K562 (cell line): Measurements from ENCODE around the gene ZDHHC22. TPM values are rescaled to one million over a fixed set of nuclear protein-coding genes. Genes with fewer than 3 reads are reported as not detected.

Experiments
- ARID1B ChIP-seq: fragments of 450-650 bp; IDR thresholded peaks from 2 replicates; pipeline ENCODE4 v1.6.1; 2016; ENCODE audit warnings: antibody characterized with exemption, mild to moderate bottlenecking, inconsistent platforms
- CHD2 ChIP-seq: IDR thresholded peaks from 2 replicates; pipeline ENCODE4 v1.6.1; 2011; ENCODE audit warnings: low read depth, low read length
- CSDE1 ChIP-seq, 2 experiments: fragments of 450-650 bp; IDR thresholded peaks; 2 replicates each; pipeline ENCODE4 v1.6.1; 2016; ENCODE audit warnings: mild to moderate bottlenecking in 1 of 2
- DPF2 ChIP-seq: fragments of 450-650 bp; IDR thresholded peaks from 2 replicates; pipeline ENCODE4 v1.6.1; 2016
- ELK1 ChIP-seq: sonication (generic); formaldehyde crosslinking; IDR thresholded peaks from 2 replicates; pipeline ENCODE4 v1.8.1; 2022; ENCODE audit warnings: missing genetic modification reagents
- FOXP4 ChIP-seq: sonication (generic); formaldehyde crosslinking; IDR thresholded peaks from 2 replicates; pipeline ENCODE4 v1.8.0; 2022; ENCODE audit warnings: mild to moderate bottlenecking, missing genetic modification reagents, borderline replicate concordance
- GMEB1 ChIP-seq: fragments of 250-450 bp; sonication (Bioruptor Pico); IDR thresholded peaks from 2 replicates; pipeline ENCODE4 v1.4.0; 2020; ENCODE audit warnings: mild to moderate bottlenecking
- GTF2A2 ChIP-seq: IDR thresholded peaks from 2 replicates; pipeline ENCODE4 v1.6.1; 2016; ENCODE audit warnings: mild to moderate bottlenecking, missing genetic modification characterization, missing compliant biosample characterization
- GTF2F1 ChIP-seq: IDR thresholded peaks from 2 replicates; pipeline ENCODE4 v1.6.1; 2011; ENCODE audit warnings: low read depth, low read length, improper control_type of control experiment
- HDGF ChIP-seq: fragments of 450-650 bp; IDR thresholded peaks from 2 replicates; pipeline ENCODE4 v1.6.1; 2016
- HNRNPUL1 ChIP-seq: fragments of 200-400 bp; formaldehyde crosslinking; IDR thresholded peaks from 2 replicates; pipeline ENCODE4 v1.6.1; 2017; ENCODE audit warnings: low read length
- ILF3 ChIP-seq: fragments of 450-650 bp; IDR thresholded peaks from 2 replicates; pipeline ENCODE4 v1.6.1; 2018; ENCODE audit warnings: antibody characterized with exemption, mild to moderate bottlenecking, moderate library complexity, borderline replicate concordance
- MYNN ChIP-seq, 2 experiments: sonication (generic); formaldehyde crosslinking in 1 of 2; IDR thresholded peaks; 2 replicates each; pipeline versions ENCODE4 v1.5.0 to v1.6.1; 2016 to 2020; ENCODE audit warnings: antibody characterized with exemption in 1 of 2, missing genetic modification reagents in 1 of 2
- NFE2 ChIP-seq: IDR thresholded peaks from 2 replicates; pipeline ENCODE4 v1.6.1; 2014; ENCODE audit warnings: antibody characterized with exemption, low read depth
- POLR2AphosphoS2 ChIP-seq: IDR thresholded peaks from 2 replicates; pipeline ENCODE4 v1.6.1; 2012; ENCODE audit warnings: low read length, improper control_type of control experiment
- POLR3G ChIP-seq: IDR thresholded peaks from 2 replicates; pipeline ENCODE4 v1.6.1; 2011; ENCODE audit not compliant: insufficient read length, insufficient replicate concordance; ENCODE audit errors: extremely low read depth
- PTBP1 ChIP-seq: fragments of 200-400 bp; formaldehyde crosslinking; IDR thresholded peaks from 2 replicates; pipeline ENCODE4 v1.6.1; 2017; ENCODE audit warnings: low read depth, low read length
- THRAP3 ChIP-seq: fragments of 450-650 bp; IDR thresholded peaks from 2 replicates; pipeline ENCODE4 v1.6.1; 2016; ENCODE audit warnings: mild to moderate bottlenecking, inconsistent platforms, borderline replicate concordance
- UBTF ChIP-seq, 2 experiments: IDR thresholded peaks; 2 replicates each; pipeline ENCODE4 v1.6.1; 2012; ENCODE audit warnings: improper control_type of control experiment in 2 of 2, low read depth in 2 of 2, low read length in 2 of 2, borderline replicate concordance in 1 of 2
- XRCC4 ChIP-seq: IDR thresholded peaks from one replicate; pipeline ENCODE4 v1.6.1; 2011; ENCODE audit not compliant: insufficient read depth, insufficient read length; ENCODE audit errors: extremely low read depth
- ZFX ChIP-seq: sonication (generic); formaldehyde crosslinking; IDR thresholded peaks from 2 replicates; pipeline ENCODE4 v1.8.0; 2022; ENCODE audit warnings: mild to moderate bottlenecking, missing genetic modification reagents, moderate library complexity
- ZNF23 ChIP-seq: fragments of 250-450 bp; sonication (Bioruptor Pico); IDR thresholded peaks from 2 replicates; pipeline ENCODE4 v1.4.0; 2020; ENCODE audit warnings: mild to moderate bottlenecking
- polyA plus RNA-seq, 8 experiments: library from polyadenylated mRNA; depleted of rRNA in 4 of 8; stranded (reverse) in 5 of 8; unstranded in 3 of 8; fragments of >200 nt; fragmentation: Nextera tagmentation in 2 of 8; fragmentation: Illumina TruSeq in 1 of 8; extraction: Ambion mirVana in 2 of 8; extraction: Trizol in 1 of 8; gene quantifications; 2 replicates each; pipeline versions ENCODE4 v1.2.1 to v1.2.3, GENCODE V29; 2011 to 2014; ENCODE audit warnings: inconsistent platforms in 1 of 8, missing spikeins in 1 of 8
- total RNA-seq, 7 experiments: library from RNA; depleted of rRNA in 6 of 7; stranded (reverse); fragments of >200 nt in 6 of 7; fragmentation: Illumina TruSeq in 2 of 7; extraction: Trizol in 2 of 7; gene quantifications; 2 replicates each; pipeline versions ENCODE4 v1.2.1 to v1.2.3, GENCODE V29; 2011 to 2021; ENCODE audit warnings: low replicate concordance in 1 of 7

The ZDHHC22 gene
- total and polyA plus RNA-seq, 9 of the 15 experiments (the other 6 are each of a cell fraction or from before 2014, with no cell fraction given) = not detected

- TF ChIP-seq ELK1 (CRISPR knock-in tag) = no peak
- TF ChIP-seq MYNN (IDR thresholded peaks at IDR 0.05) = no peak
- no peak for TF ChIP-seq MYNN (CRISPR knock-in tag; IDR thresholded peaks at IDR 0.05)
- TF ChIP-seq HNRNPUL1 = no peak
- no peak for TF ChIP-seq ZFX
- TF ChIP-seq ARID1B = peak; percentile 39; the same call in 1 of the 2 replicates
- TF ChIP-seq HDGF = no peak
- TF ChIP-seq ILF3 = no peak
- TF ChIP-seq CSDE1 (IDR thresholded peaks at IDR 0.05) = no peak
- no peak for TF ChIP-seq GTF2F1
- TF ChIP-seq THRAP3 = no peak
- peak; percentile 84 for TF ChIP-seq NFE2
- TF ChIP-seq CHD2 = no peak
- no peak for TF ChIP-seq POLR2AphosphoS2
- TF ChIP-seq FOXP4 = no peak
- no peak for TF ChIP-seq DPF2
- no peak for TF ChIP-seq XRCC4
- no peak for TF ChIP-seq POLR3G
- TF ChIP-seq ZNF23 = no peak
- no peak for TF ChIP-seq GMEB1 (CRISPR knock-in tag)
- no peak for TF ChIP-seq PTBP1
- no peak for TF ChIP-seq GTF2A2 (tag)
- no peak for TF ChIP-seq UBTF (IDR thresholded peaks at IDR 0.05; ENCODE audit: borderline replicate concordance in 1 of 2, low read depth in 2 of 2, low read length in 2 of 2)
Observed at GRCh38 chr14:77158175-77158881, 16.7 kb upstream of the ZDHHC22 start (continued).
